Liver (tissue), 3 donors: ENCODE measurements around the gene PAIP2B.

Experiments
- ATF3 ChIP-seq: IDR thresholded peaks from 2 replicates; pipeline ENCODE4 v1.6.1; 2016; ENCODE audit warnings: antibody characterized with exemption
- FOXA1 ChIP-seq: IDR thresholded peaks from 2 replicates; pipeline ENCODE4 v1.6.1; 2016; ENCODE audit warnings: antibody characterized with exemption
- GABPA ChIP-seq, 2 donors: IDR thresholded peaks in 1 of 2; conservative IDR thresholded peaks in 1 of 2; 2 replicates each; pipeline ENCODE4 v1.6.1; 2016; ENCODE audit warnings: antibody characterized with exemption in 2 of 2, mild to moderate bottlenecking in 1 of 2, moderate library complexity in 1 of 2
- JUND ChIP-seq, 2 donors: IDR thresholded peaks; 2 replicates each; pipeline ENCODE4 v1.6.1; 2016; ENCODE audit warnings: antibody characterized with exemption in 2 of 2
- NR2F2 ChIP-seq: IDR thresholded peaks from 2 replicates; pipeline ENCODE4 v1.6.1; 2016; ENCODE audit warnings: antibody characterized with exemption
- TAF1 ChIP-seq: conservative IDR thresholded peaks from 2 replicates; pipeline ENCODE4 v1.6.1; 2016; ENCODE audit warnings: antibody characterized with exemption, mild to moderate bottlenecking
- TF ChIP-seq, protein P1 (sequence below): IDR thresholded peaks from 2 replicates; pipeline ENCODE4 v1.6.1; 2016; ENCODE audit warnings: antibody characterized with exemption
- TF ChIP-seq, protein P2 (sequence below): fragments of 150-350 bp; IDR thresholded peaks from 2 replicates; pipeline ENCODE4 v1.5.1; 2017; ENCODE audit warnings: improper control_type of control experiment, low read depth, low read length; ENCODE audit not compliant: missing input control
- donor health status: healthy.
- donor health status: healthy.

GRCh38 chr2:71181316-71181715, 45.6 kb downstream of the PAIP2B start:
- TF ChIP-seq TAF1, result no peak
- TF ChIP-seq, protein P1, sequence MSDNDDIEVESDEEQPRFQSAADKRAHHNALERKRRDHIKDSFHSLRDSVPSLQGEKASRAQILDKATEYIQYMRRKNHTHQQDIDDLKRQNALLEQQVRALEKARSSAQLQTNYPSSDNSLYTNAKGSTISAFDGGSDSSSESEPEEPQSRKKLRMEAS, result no peak
- TF ChIP-seq, protein P2, sequence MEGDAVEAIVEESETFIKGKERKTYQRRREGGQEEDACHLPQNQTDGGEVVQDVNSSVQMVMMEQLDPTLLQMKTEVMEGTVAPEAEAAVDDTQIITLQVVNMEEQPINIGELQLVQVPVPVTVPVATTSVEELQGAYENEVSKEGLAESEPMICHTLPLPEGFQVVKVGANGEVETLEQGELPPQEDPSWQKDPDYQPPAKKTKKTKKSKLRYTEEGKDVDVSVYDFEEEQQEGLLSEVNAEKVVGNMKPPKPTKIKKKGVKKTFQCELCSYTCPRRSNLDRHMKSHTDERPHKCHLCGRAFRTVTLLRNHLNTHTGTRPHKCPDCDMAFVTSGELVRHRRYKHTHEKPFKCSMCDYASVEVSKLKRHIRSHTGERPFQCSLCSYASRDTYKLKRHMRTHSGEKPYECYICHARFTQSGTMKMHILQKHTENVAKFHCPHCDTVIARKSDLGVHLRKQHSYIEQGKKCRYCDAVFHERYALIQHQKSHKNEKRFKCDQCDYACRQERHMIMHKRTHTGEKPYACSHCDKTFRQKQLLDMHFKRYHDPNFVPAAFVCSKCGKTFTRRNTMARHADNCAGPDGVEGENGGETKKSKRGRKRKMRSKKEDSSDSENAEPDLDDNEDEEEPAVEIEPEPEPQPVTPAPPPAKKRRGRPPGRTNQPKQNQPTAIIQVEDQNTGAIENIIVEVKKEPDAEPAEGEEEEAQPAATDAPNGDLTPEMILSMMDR, result no peak
- no peak for TF ChIP-seq ATF3
- no peak for TF ChIP-seq GABPA (IDR thresholded peaks at IDR 0.05 in 1 of 2, conservative IDR thresholded peaks at IDR 0.05 in 1 of 2)
- TF ChIP-seq FOXA1, result no peak
- TF ChIP-seq JUND (IDR thresholded peaks at IDR 0.05), result no peak
- TF ChIP-seq NR2F2, result no peak
